ENCODE measurements around the gene IFI35. TPM values are rescaled to one million over a fixed set of nuclear protein-coding genes. Genes with fewer than 3 reads are reported as not detected.
A peak's percentile ranks its signal among the peaks of the same experiment; 100 is the strongest.

The IFI35 gene
- total RNA-seq (41.4 TPM), polyA plus RNA-seq (ENCODE audit: insufficient read depth, low read depth, low replicate concordance) (58.6 TPM)
- long read RNA-seq, donor 1, partial matches to known transcripts: 0 of 3 reads
- long read RNA-seq, donor 1, other reads (novel, unspliced or antisense): 0 of 3 reads
- long read RNA-seq, donor 2, transcript IFI35-204 (7 exons, 1,232 nt): major isoform, 6 of 7 reads
- long read RNA-seq, donor 2, partial matches to known transcripts: 0 of 7 reads
- long read RNA-seq, donor 2, other reads (novel, unspliced or antisense): 0 of 7 reads
- long read RNA-seq, donor 3, transcript IFI35-204 (7 exons, 1,232 nt): major isoform, 5 of 13 reads
- long read RNA-seq, donor 3, partial matches to known transcripts: 5 of 13 reads
- long read RNA-seq, donor 3, other reads (novel, unspliced or antisense): 0 of 13 reads
- long read RNA-seq, donor 4, partial matches to known transcripts: 0 of 1 reads
- long read RNA-seq, donor 4, other reads (novel, unspliced or antisense): 0 of 1 reads
- long read RNA-seq, donor 5: 0 reads
- long read RNA-seq, donor 6, partial matches to known transcripts: 5 of 11 reads
- long read RNA-seq, donor 6, other reads (novel, unspliced or antisense): 0 of 11 reads
- long read RNA-seq, donor 7, transcript IFI35-203 (7 exons, 1,241 nt): major isoform, 13 of 30 reads
- long read RNA-seq, donor 7, transcript IFI35-204 (7 exons, 1,232 nt): minor isoform, 7 of 30 reads
- long read RNA-seq, donor 7, partial matches to known transcripts: 6 of 30 reads
- long read RNA-seq, donor 7, other reads (novel, unspliced or antisense): 4 of 30 reads
- long read RNA-seq, donor 8, partial matches to known transcripts: 0 of 1 reads
- long read RNA-seq, donor 8, other reads (novel, unspliced or antisense): 0 of 1 reads
- long read RNA-seq, donor 9, partial matches to known transcripts: 0 of 3 reads
- long read RNA-seq, donor 9, other reads (novel, unspliced or antisense): 0 of 3 reads
- long read RNA-seq, donor 10, partial matches to known transcripts: 0 of 4 reads
- long read RNA-seq, donor 10, other reads (novel, unspliced or antisense): 0 of 4 reads

DNA sequence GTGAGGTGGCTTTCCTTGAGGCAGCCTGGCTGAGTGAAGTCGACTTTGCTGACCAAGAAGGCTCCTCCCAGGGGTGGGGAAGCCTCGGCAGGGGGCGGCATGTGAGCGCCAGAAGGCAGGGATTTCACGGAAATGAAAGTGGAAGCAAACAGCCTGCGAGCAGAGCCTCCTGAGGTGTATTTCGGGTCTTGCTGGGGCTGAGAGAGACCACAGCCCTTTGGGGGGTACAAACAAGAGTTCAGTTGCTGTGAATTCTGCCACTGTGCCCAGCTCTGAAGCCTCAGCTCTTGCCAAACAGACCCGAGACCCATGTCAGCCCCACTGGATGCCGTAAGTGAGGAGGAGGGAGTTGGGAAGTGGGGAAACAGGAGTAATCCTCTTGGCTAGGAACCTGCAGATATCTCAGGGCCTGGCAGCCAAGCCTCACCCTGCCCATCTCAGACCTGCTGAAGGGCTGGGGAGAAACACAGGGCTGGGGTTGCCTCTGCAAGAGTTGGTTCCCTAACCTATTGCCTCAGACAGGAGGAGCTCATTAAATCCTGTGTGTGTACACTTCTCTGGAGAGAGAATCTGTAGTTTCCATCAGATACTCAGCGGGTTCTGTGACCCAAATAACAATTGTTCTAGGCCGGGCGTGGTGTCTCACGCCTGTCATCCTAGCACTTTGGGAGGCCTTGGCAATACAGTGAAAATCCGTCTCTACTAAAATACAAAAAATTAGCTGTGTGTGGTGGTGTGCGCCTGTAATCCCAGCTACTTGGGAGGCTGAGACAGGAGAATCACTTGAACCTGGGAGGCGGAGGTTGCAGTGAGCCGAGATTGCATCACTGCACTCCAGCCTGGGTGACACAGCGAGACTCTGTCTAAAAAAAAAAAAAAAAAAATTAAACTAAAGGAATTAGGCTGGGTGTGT is at the start of gene IFI35:
Gene IFI35, plus strand, starts transcription at position 146 of the 913 bp plus-strand sequence. Its CDS starts 164 bp downstream, at position 310.
- FAIRE-seq: no peak
- H3K27ac ChIP-seq (ENCODE audit: low read depth in 2 of 2, low read length in 2 of 2): peak within 1 kb of the TSS; percentile 90 to 96

DNA sequence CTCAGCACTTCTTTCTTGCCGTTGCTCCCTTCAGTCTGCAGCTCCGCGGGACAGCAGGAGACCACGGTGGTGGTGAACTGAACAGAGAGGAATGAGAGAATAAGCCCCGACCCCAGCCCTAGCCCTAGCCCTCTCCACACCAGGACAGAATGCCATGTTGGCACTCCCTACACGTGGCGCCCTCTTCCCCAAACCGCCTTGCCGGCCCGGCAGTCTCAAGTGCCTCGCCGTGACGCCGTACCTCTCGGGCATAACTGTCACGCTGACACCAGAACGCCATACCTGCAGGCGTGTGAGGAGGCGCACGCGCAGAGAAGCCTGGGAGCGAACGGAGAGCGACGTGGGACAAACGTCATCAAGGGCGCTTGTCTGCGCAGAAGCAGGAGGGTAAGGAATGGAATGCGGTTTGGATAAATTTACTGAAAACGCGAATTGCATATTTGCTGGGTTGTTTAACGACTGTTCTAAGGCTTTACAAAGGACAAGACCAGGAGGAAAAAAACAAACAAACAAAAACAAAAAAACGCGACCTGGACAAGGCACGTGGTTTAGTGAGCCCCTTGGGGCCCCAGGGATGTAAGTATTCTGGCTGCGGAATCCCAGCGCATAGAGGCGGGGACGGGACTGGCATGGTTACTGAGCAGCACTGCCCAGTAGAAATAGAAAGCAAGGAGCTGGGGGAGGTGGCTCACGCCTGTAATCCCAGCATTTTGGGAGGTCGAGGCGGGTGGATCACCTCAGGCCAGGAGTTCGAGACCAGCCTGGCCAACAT is 42.2 kb upstream of the IFI35 start, which contains the start of gene AARSD1:
Gene AARSD1, minus strand, starts transcription at position 294 of the 772 bp plus-strand sequence. Its CDS starts 14 bp downstream, at position 280.
- no peak for FAIRE-seq
- intact Hi-C loops (cut with DNase I): no loop called here
- peak within 1 kb of the TSS; percentile 76 to 84 for H3K27ac ChIP-seq (ENCODE audit: low read depth in 2 of 2, low read length in 2 of 2)

More for the DNA sequence above, at the start of gene IFI35:
- peak within 1 kb of the TSS; percentile 80 to 100 (median 96) for H3K4me3 ChIP-seq (ENCODE audit: low read length in 3 of 3)
- intact Hi-C loops (cut with DNase I): no loop called here
- DNase-seq: peak in 4 of 5 donors; percentile 59 to 94 (median 81)
- peaks cover 0 to 3% (median 0%) of the 10 kb centered on the region in 3 donors for H3K4me1 ChIP-seq (ENCODE audit: control insufficient read depth in 2 of 3, insufficient read depth in 2 of 3, low read depth in 1 of 3, low read length in 3 of 3)
- H3K9me3 ChIP-seq (ENCODE audit: control insufficient read depth in 2 of 3, insufficient read depth in 1 of 3, low read length in 3 of 3): no peaks in the 10 kb centered on the region
- H3K36me3 ChIP-seq (ENCODE audit: control insufficient read depth in 2 of 3, insufficient read depth in 3 of 3, low read length in 3 of 3): peaks cover 3 to 10% (median 6%) of the 10 kb centered on the region in 3 donors
- TF ChIP-seq, protein P1, sequence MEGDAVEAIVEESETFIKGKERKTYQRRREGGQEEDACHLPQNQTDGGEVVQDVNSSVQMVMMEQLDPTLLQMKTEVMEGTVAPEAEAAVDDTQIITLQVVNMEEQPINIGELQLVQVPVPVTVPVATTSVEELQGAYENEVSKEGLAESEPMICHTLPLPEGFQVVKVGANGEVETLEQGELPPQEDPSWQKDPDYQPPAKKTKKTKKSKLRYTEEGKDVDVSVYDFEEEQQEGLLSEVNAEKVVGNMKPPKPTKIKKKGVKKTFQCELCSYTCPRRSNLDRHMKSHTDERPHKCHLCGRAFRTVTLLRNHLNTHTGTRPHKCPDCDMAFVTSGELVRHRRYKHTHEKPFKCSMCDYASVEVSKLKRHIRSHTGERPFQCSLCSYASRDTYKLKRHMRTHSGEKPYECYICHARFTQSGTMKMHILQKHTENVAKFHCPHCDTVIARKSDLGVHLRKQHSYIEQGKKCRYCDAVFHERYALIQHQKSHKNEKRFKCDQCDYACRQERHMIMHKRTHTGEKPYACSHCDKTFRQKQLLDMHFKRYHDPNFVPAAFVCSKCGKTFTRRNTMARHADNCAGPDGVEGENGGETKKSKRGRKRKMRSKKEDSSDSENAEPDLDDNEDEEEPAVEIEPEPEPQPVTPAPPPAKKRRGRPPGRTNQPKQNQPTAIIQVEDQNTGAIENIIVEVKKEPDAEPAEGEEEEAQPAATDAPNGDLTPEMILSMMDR (IDR thresholded peaks at IDR 0.05; ENCODE audit: borderline replicate concordance, extremely low read depth, insufficient read depth): peak; percentile 63
- peak within 1 kb of the TSS; percentile 69 to 100 (median 97) for H3K9ac ChIP-seq (ENCODE audit: low read length in 3 of 3)
- no peaks in the 10 kb centered on the region for H3K27me3 ChIP-seq (ENCODE audit: control insufficient read depth, insufficient read depth, low read length)

More for the DNA sequence above, 42.2 kb upstream of the IFI35 start, which contains the start of gene AARSD1:
- H3K9me3 ChIP-seq (ENCODE audit: control insufficient read depth in 2 of 3, insufficient read depth in 1 of 3, low read length in 3 of 3): no peaks in the 10 kb centered on the region
- H3K4me3 ChIP-seq (ENCODE audit: low read length in 3 of 3): peak within 1 kb of the TSS; percentile 79 to 98 (median 85)
- TF ChIP-seq, protein P1 (IDR thresholded peaks at IDR 0.05; ENCODE audit: borderline replicate concordance, extremely low read depth, insufficient read depth): no peak
- H3K9ac ChIP-seq (ENCODE audit: low read length in 3 of 3): peak within 1 kb of the TSS; percentile 80 to 96 (median 90)
- peak; percentile 95 to 97 (median 95) for DNase-seq
- H3K36me3 ChIP-seq (ENCODE audit: control insufficient read depth in 2 of 3, insufficient read depth in 3 of 3, low read length in 3 of 3): peaks cover 0 to 19% (median 7%) of the 10 kb centered on the region in 3 donors
- H3K27me3 ChIP-seq (ENCODE audit: control insufficient read depth, insufficient read depth, low read length): no peaks in the 10 kb centered on the region
- peaks cover 0 to 5% (median 0%) of the 10 kb centered on the region in 3 donors for H3K4me1 ChIP-seq (ENCODE audit: control insufficient read depth in 2 of 3, insufficient read depth in 2 of 3, low read depth in 1 of 3, low read length in 3 of 3)
